CD4-positive, alpha-beta T cell (primary cell): ENCODE data around the gene ASB16. TPM values are rescaled to one million over a fixed set of nuclear protein-coding genes. Genes with fewer than 3 reads are reported as not detected.

ENCODE experiments used
- ATAC-seq: fragments of 200-7000 bp; cut with Tn5 transposase; one replicate; pipeline ENCODE4 v1.10.0; 2022; ENCODE audit warnings: mild to moderate bottlenecking; ENCODE audit not compliant: poor library complexity
- CTCF ChIA-PET: fragments of 350-600 bp; sonication (Branson Sonifier 250); formaldehyde crosslinking; loops from one replicate; lab custom pipeline; 2021; ENCODE audit warnings: antibody characterized with exemption, inconsistent platforms; lab: Charles Lee
- POLR2A ChIA-PET: fragments of 350-600 bp; sonication (Branson Sonifier 250); formaldehyde crosslinking; loops from one replicate; lab custom pipeline; 2021; ENCODE audit warnings: antibody characterized with exemption, inconsistent platforms; lab: Charles Lee
- DNase-seq, 14 experiments: peaks; one replicate each; pipeline ENCODE4 v3.0.0-alpha.2; 2013 to 2020; ENCODE audit warnings: mixed read lengths in 2 of 14
- H3K27ac ChIP-seq, 2 donors: one replicate each; pipeline versions ENCODE4 v1.5.1 to v1.7.0; 2013; ENCODE audit warnings: low read length in 2 of 2, low read depth in 1 of 2, mild to moderate bottlenecking in 1 of 2
- H3K27me3 ChIP-seq, 2 experiments: 1 replicate in 1 of 2; 2 replicates in 1 of 2; pipeline versions ENCODE4 v1.6.1 to v1.7.0; 2013; ENCODE audit warnings: low read length in 2 of 2, control low read depth in 1 of 2, mild to moderate bottlenecking in 1 of 2, moderate library complexity in 1 of 2; ENCODE audit not compliant: insufficient read depth in 2 of 2, control insufficient read depth in 1 of 2
- H3K36me3 ChIP-seq: one replicate; pipeline ENCODE4 v1.6.1; 2013; ENCODE audit warnings: low read length, control low read depth; ENCODE audit not compliant: insufficient read depth
- H3K4me1 ChIP-seq: one replicate; pipeline ENCODE4 v1.6.1; 2013; ENCODE audit warnings: low read length, control low read depth; ENCODE audit not compliant: insufficient read depth
- H3K4me3 ChIP-seq: one replicate; pipeline ENCODE4 v1.5.1; 2013; ENCODE audit warnings: mild to moderate bottlenecking, low read length, moderate library complexity
- H3K9me3 ChIP-seq, 2 experiments: 1 replicate in 1 of 2; 2 replicates in 1 of 2; pipeline versions ENCODE4 v1.6.1 to v1.7.0; 2013; ENCODE audit warnings: low read length in 2 of 2, mild to moderate bottlenecking in 2 of 2, control low read depth in 1 of 2, moderate library complexity in 1 of 2; ENCODE audit not compliant: control insufficient read depth in 1 of 2, insufficient read depth in 1 of 2
- H3K27ac Mint-ChIP-seq: one replicate; pipeline ENCODE4 v1.8.0; 2020; ENCODE audit warnings: mixed read lengths
- H3K27me3 Mint-ChIP-seq: one replicate; pipeline ENCODE4 v1.8.0; 2021; ENCODE audit warnings: mixed read lengths
- H3K36me3 Mint-ChIP-seq: one replicate; pipeline ENCODE4 v1.8.0; 2021; ENCODE audit warnings: low read depth, mixed read lengths
- H3K4me1 Mint-ChIP-seq: one replicate; pipeline ENCODE4 v1.8.0; 2021; ENCODE audit warnings: low read depth, mixed read lengths
- H3K4me3 Mint-ChIP-seq: one replicate; pipeline ENCODE4 v1.8.0; 2020; ENCODE audit warnings: mild to moderate bottlenecking, mixed read lengths
- H3K9me3 Mint-ChIP-seq: one replicate; pipeline ENCODE4 v1.8.0; 2020; ENCODE audit warnings: mixed read lengths
- CTCF ChIP-seq: fragments of 200-600 bp; IDR thresholded peaks from one replicate; pipeline ENCODE4 v1.8.0; 2022; ENCODE audit warnings: antibody characterized with exemption, mild to moderate bottlenecking
- intact Hi-C, 2 experiments: fragments of 100-400 bp; cut with DNase I in 1 of 2; cut with micrococcal nuclease in 1 of 2; formaldehyde crosslinking; loops; one replicate each; pipeline versions ENCODE4 v1.15.1 to v1.9.0; 2023 to 2025; cut with DNase I, micrococcal nuclease
- total RNA-seq, 174 experiments: library from RNA in 2 of 174; stranded (reverse) in 2 of 174; gene quantifications; one replicate each; pipeline ENCODE4 v1.2.3 and lab custom pipeline; 2021 to 2026

Gene ASB16
- total RNA-seq, 2 experiments from 2014 or later, result 0.11 TPM; not detected in 1

- ATAC-seq (no peak), DNase-seq (no peak)
- CTCF ChIA-PET, result interaction anchor here (1.1 to 2.3 kb wide), 6 partner anchors 14 to 209 kb away, joined by 3 to 12 read pairs (median 6); partner anchors contain the start of gene HROB
- no peaks in the 10 kb centered on the region for H3K27me3 ChIP-seq
- no peaks in the 10 kb centered on the region for H3K9me3 ChIP-seq
- no peak for TF ChIP-seq CTCF
- Mint-ChIP-seq H3K27ac (peak overlapping the region; percentile 99), H3K9me3 (no peaks in the 10 kb centered on the region), H3K4me1 (peaks cover 53% of the 10 kb centered on the region), H3K4me3 (peak overlapping the region; percentile 99), H3K27me3 (no peaks in the 10 kb centered on the region), H3K36me3 (peaks cover 16% of the 10 kb centered on the region)
- intact Hi-C loops, result loop anchor here (1.0 to 10.0 kb wide), 6 partner anchors 54 to 1447 kb away; partner anchors contain the start of genes TMUB2 (in 2 of the 2), LSM12 (in 1 of the 2), PLEKHH3 (in 1 of the 2) and SLC25A39 (in 1 of the 2)
- peak overlapping the region; percentile 73 for H3K4me3 ChIP-seq
- POLR2A ChIA-PET, result interaction anchor here (0.7 to 2.5 kb wide), 3 partner anchors 12 to 223 kb away, joined by 3 to 35 read pairs (median 23); partner anchors contain the start of genes GRN and UBTF
- H3K36me3 ChIP-seq, result peaks cover 4% of the 10 kb centered on the region
- peaks cover 55% of the 10 kb centered on the region for H3K4me1 ChIP-seq
- no peak overlapping the region for H3K27ac ChIP-seq
Observed at GRCh38 chr17:44121997-44122815, 48.3 kb upstream of the ASB16 start.

GRCh38 chr17:44122816-44123355, 47.6 kb upstream of the ASB16 start:
- Mint-ChIP-seq H3K4me1 (peaks cover 53% of the 10 kb centered on the region), H3K27ac (peak overlapping the region; percentile 99), H3K27me3 (no peaks in the 10 kb centered on the region), H3K36me3 (peaks cover 16% of the 10 kb centered on the region), H3K4me3 (peak overlapping the region; percentile 99), H3K9me3 (no peaks in the 10 kb centered on the region)
- ChIA-PET CTCF (interaction anchor here (0.6 to 2.3 kb wide), 15 partner anchors 15 to 222 kb away, joined by 3 to 12 read pairs (median 5); partner anchors contain the start of genes GRN and HROB), POLR2A (interaction anchor here (0.7 to 2.5 kb wide), 24 partner anchors 9 to 1039 kb away, joined by 3 to 35 read pairs (median 4); partner anchors contain the start of genes ATXN7L3, DBF4B, EFTUD2 and GPATCH8)
- H3K9me3 ChIP-seq, result no peaks in the 10 kb centered on the region
- no peak for TF ChIP-seq CTCF
- peaks cover 55% of the 10 kb centered on the region for H3K4me1 ChIP-seq
- no peaks in the 10 kb centered on the region for H3K27me3 ChIP-seq
- ATAC-seq, result peak; percentile 17
- peaks cover 4% of the 10 kb centered on the region for H3K36me3 ChIP-seq
- peak overlapping the region; percentile 73 for H3K4me3 ChIP-seq
- H3K27ac ChIP-seq, result peak overlapping the region in 1 of 2 donors; percentile 83
- DNase-seq, result peak in 8 of 14 experiments; percentile 14 to 51 (median 28)
- intact Hi-C loops, result loop anchor here (1.0 to 10.0 kb wide), 7 partner anchors 18 to 1448 kb away; partner anchors contain the start of genes TMUB2 (in 2 of the 2), HROB (in 1 of the 2), LSM12 (in 1 of the 2) and PLEKHH3 (in 1 of the 2)
